Measurements from ENCODE around the gene RIPK4.
"Not testable (repeated sequence)": the region's sequence is repeated elsewhere in the genome, so short reads cannot be mapped to it uniquely, and the experiment has no call there.

RIPK4 gene

GRCh38 chr21:41737651-41738324, 29.1 kb downstream of the RIPK4 start:
- no peak for DNase-seq (ENCODE audit: low spot score)

GRCh38 chr21:41736423-41736822, 30.4 kb downstream of the RIPK4 start:
- DNase-seq (ENCODE audit: low spot score): no peak

GRCh38 chr21:41733951-41734689, 32.7 kb downstream of the RIPK4 start:
- DNase-seq (ENCODE audit: low spot score): no peak

GRCh38 chr21:41731081-41731480, 35.8 kb downstream of the RIPK4 start:
- no peak for DNase-seq (ENCODE audit: low spot score)

GRCh38 chr21:41730367-41730765, 36.5 kb downstream of the RIPK4 start:
- no peak for DNase-seq (ENCODE audit: low spot score)

GRCh38 chr21:41729701-41730366, 37.0 kb downstream of the RIPK4 start:
- no peak for DNase-seq (ENCODE audit: low spot score)

- no peak for DNase-seq (ENCODE audit: low spot score)
Measured at GRCh38 chr21:41727784-41728763, 38.8 kb downstream of the RIPK4 start.

- no peak for DNase-seq (ENCODE audit: low spot score)
Measured at GRCh38 chr21:41726970-41727783, 39.7 kb downstream of the RIPK4 start.

GRCh38 chr21:41726630-41726969, 40.3 kb downstream of the RIPK4 start:
- DNase-seq (ENCODE audit: low spot score): no peak

- DNase-seq (ENCODE audit: low spot score): no peak
Measured at GRCh38 chr21:41726058-41726558, 40.7 kb downstream of the RIPK4 start.

GRCh38 chr21:41725421-41726031, 41.3 kb downstream of the RIPK4 start:
- DNase-seq (ENCODE audit: low spot score): no peak

GRCh38 chr21:41723835-41724234, 43.0 kb downstream of the RIPK4 start:
- not testable (repeated sequence) for DNase-seq (ENCODE audit: low spot score)

- no peak for DNase-seq (ENCODE audit: low spot score)
Measured at GRCh38 chr21:41722052-41723018, 44.5 kb downstream of the RIPK4 start.

- DNase-seq (ENCODE audit: low spot score): no peak
Measured at GRCh38 chr21:41720250-41720649, 46.6 kb downstream of the RIPK4 start.

- DNase-seq (ENCODE audit: low spot score): no peak
Measured at GRCh38 chr21:41719691-41720090, 47.2 kb downstream of the RIPK4 start.

GRCh38 chr21:41717573-41718330, 49.1 kb downstream of the RIPK4 start:
- no peak for DNase-seq (ENCODE audit: low spot score)

GRCh38 chr21:41716751-41717150, 50.1 kb downstream of the RIPK4 start:
- DNase-seq (ENCODE audit: low spot score): no peak

- DNase-seq (ENCODE audit: low spot score): no peak
Measured at GRCh38 chr21:41715649-41716281, 51.1 kb downstream of the RIPK4 start.
